GM12878 (cell line): Measurements from ENCODE around the gene SCP2. TPM values are rescaled to one million over a fixed set of nuclear protein-coding genes. Genes with fewer than 3 reads are reported as not detected.
A peak's percentile ranks its signal among the peaks of the same experiment; 100 is the strongest.

Experiments
- ATAC-seq: fragments of 200-7000 bp; cut with Tn5 transposase; 3 replicates; pipeline ENCODE4 v1.9.1; 2020; ENCODE audit warnings: mild to moderate bottlenecking, moderate library complexity
- BruUV-seq: library from RNA; stranded (reverse); fragments of 400-500 nt; replicated peaks from 2 replicates; lab custom pipeline; 2021; lab: Mats Ljungman, UMichigan
- CTCF ChIA-PET: fragments of 300-600 bp; sonication (Branson Sonifier 250); formaldehyde crosslinking; extraction: SDS; loops from one replicate; lab custom pipeline; 2021; ENCODE audit warnings: inconsistent platforms; lab: Yijun Ruan, JAX
- POLR2A ChIA-PET: fragments of 350-600 bp; formaldehyde crosslinking; extraction: SDS; loops from one replicate; lab custom pipeline; 2021; ENCODE audit warnings: inconsistent platforms; lab: Charles Lee
- RAD21 ChIA-PET: fragments of 300-600 bp; sonication (Branson Sonifier 250); formaldehyde crosslinking; loops from one replicate; lab custom pipeline; 2023; ENCODE audit warnings: antibody characterized with exemption; ENCODE audit not compliant: unreplicated experiment; lab: Charles Lee
- SMC1A ChIA-PET: fragments of 300-600 bp; sonication (Branson Sonifier 250); formaldehyde crosslinking; loops from one replicate; lab custom pipeline; 2023; ENCODE audit not compliant: unreplicated experiment, uncharacterized antibody; lab: Charles Lee
- DNase-seq: peaks from one replicate; pipeline ENCODE4 v3.0.0-alpha.2; 2011; ENCODE audit warnings: low read depth, low spot score
- FAIRE-seq: peaks from 3 replicates; lab custom pipeline; 2011; peaks lifted over from hg19 to GRCh38; lab: Jason Lieb, UNC
- H2AFZ ChIP-seq: 2 replicates; pipeline ENCODE4 v1.6.0; 2011; ENCODE audit warnings: low read depth, low read length, control low read depth; ENCODE audit not compliant: control insufficient read depth
- H3K27ac ChIP-seq: 2 replicates; pipeline ENCODE4 v1.5.1; 2011; ENCODE audit warnings: control low read depth; ENCODE audit not compliant: control insufficient read depth, insufficient read depth
- H3K27me3 ChIP-seq, 2 experiments: replicated peaks in 1 of 2; 2 replicates each; pipeline versions ENCODE4 v1.6.0 to v1.6.1; 2011; ENCODE audit warnings: low read length in 1 of 2; ENCODE audit not compliant: control insufficient read depth in 2 of 2, insufficient read depth in 2 of 2
- H3K36me3 ChIP-seq, 2 experiments: 2 replicates each; pipeline ENCODE4 v1.5.1; 2011; ENCODE audit warnings: low read length in 1 of 2; ENCODE audit not compliant: control insufficient read depth in 2 of 2, insufficient read depth in 2 of 2
- H3K4me1 ChIP-seq: 2 replicates; pipeline ENCODE4 v1.6.1; 2011; ENCODE audit warnings: mild to moderate bottlenecking, low read length, moderate library complexity, mixed read lengths; ENCODE audit not compliant: control insufficient read depth, insufficient read depth
- H3K4me2 ChIP-seq: 2 replicates; pipeline ENCODE4 v1.6.0; 2011; ENCODE audit warnings: control low read depth; ENCODE audit not compliant: control insufficient read depth, insufficient read depth
- H3K4me3 ChIP-seq: fragments of 200-600 bp; sonication (generic); 2 replicates; pipeline ENCODE4 v1.5.1; 2016
- H3K79me2 ChIP-seq: 2 replicates; pipeline ENCODE4 v1.6.0; 2011; ENCODE audit warnings: low read length; ENCODE audit not compliant: control insufficient read depth, insufficient read depth
- H3K9ac ChIP-seq: 2 replicates; pipeline ENCODE4 v1.8.0; 2011; ENCODE audit warnings: low read length, control low read depth, mixed read lengths; ENCODE audit not compliant: control insufficient read depth, insufficient read depth
- H3K9me3 ChIP-seq: replicated peaks from 3 replicates; pipeline ENCODE4 v1.5.1; 2011; ENCODE audit warnings: mild to moderate bottlenecking, low read length; ENCODE audit not compliant: control insufficient read depth, insufficient read depth
- H4K20me1 ChIP-seq: 2 replicates; pipeline ENCODE4 v1.6.0; 2011; ENCODE audit not compliant: control insufficient read depth, insufficient read depth
- BACH1 ChIP-seq: fragments of 450-650 bp; IDR thresholded peaks from 2 replicates; pipeline ENCODE4 v1.6.1; 2017; ENCODE audit warnings: mild to moderate bottlenecking, borderline replicate concordance
- CBX3 ChIP-seq: fragments of 200-600 bp; sonication (generic); IDR thresholded peaks from 2 replicates; pipeline ENCODE4 v1.6.1; 2016; ENCODE audit warnings: low read depth, borderline replicate concordance
- CEBPB ChIP-seq, 2 experiments: fragments of 150-350 bp in 1 of 2; IDR thresholded peaks; 2 replicates each; pipeline ENCODE4 v1.6.1; 2012 to 2014; ENCODE audit warnings: low read depth in 2 of 2, low read length in 2 of 2, borderline replicate concordance in 1 of 2, inconsistent platforms in 1 of 2
- CREB1 ChIP-seq: IDR thresholded peaks from 2 replicates; pipeline ENCODE4 v1.6.1; 2012; ENCODE audit warnings: low read depth, mild to moderate bottlenecking, inconsistent platforms
- ETV6 ChIP-seq, 2 experiments: fragments of 450-650 bp in 1 of 2; IDR thresholded peaks in 1 of 2; conservative IDR thresholded peaks in 1 of 2; 2 replicates each; pipeline ENCODE4 v1.6.1; 2014; ENCODE audit warnings: antibody characterized with exemption in 1 of 2, borderline replicate concordance in 1 of 2, low read depth in 1 of 2, mild to moderate bottlenecking in 1 of 2, moderate library complexity in 1 of 2
- GATAD2B ChIP-seq: fragments of 450-650 bp; conservative IDR thresholded peaks from 2 replicates; pipeline ENCODE4 v1.6.1; 2017; ENCODE audit warnings: low read depth, mild to moderate bottlenecking, moderate library complexity
- IKZF1 ChIP-seq: fragments of 450-650 bp; conservative IDR thresholded peaks from 2 replicates; pipeline ENCODE4 v1.6.1; 2017; ENCODE audit warnings: antibody characterized with exemption, mild to moderate bottlenecking
- MAX ChIP-seq: IDR thresholded peaks from 2 replicates; pipeline ENCODE4 v1.6.1; 2012; ENCODE audit warnings: low read depth, low read length, improper control_type of control experiment
- MEF2A ChIP-seq: IDR thresholded peaks from 2 replicates; pipeline ENCODE4 v1.6.1; 2011; ENCODE audit warnings: low read depth, mild to moderate bottlenecking, low read length, moderate library complexity; ENCODE audit not compliant: insufficient read depth
- NFIC ChIP-seq: IDR thresholded peaks from 2 replicates; pipeline ENCODE4 v1.6.1; 2012; ENCODE audit warnings: low read depth, mild to moderate bottlenecking, inconsistent platforms, low read length, moderate library complexity
- PKNOX1 ChIP-seq: fragments of 450-650 bp; IDR thresholded peaks from 2 replicates; pipeline ENCODE4 v1.6.1; 2016; ENCODE audit warnings: mild to moderate bottlenecking
- SMARCA5 ChIP-seq: fragments of 450-650 bp; IDR thresholded peaks from 2 replicates; pipeline ENCODE4 v1.6.1; 2017; ENCODE audit warnings: mild to moderate bottlenecking
- TBL1XR1 ChIP-seq: IDR thresholded peaks from 2 replicates; pipeline ENCODE4 v1.6.1; 2012; ENCODE audit warnings: low read depth, low read length, improper control_type of control experiment
- ZBTB40 ChIP-seq: fragments of 450-650 bp; IDR thresholded peaks from 2 replicates; pipeline ENCODE4 v1.6.1; 2016; ENCODE audit warnings: mild to moderate bottlenecking, moderate library complexity, borderline replicate concordance
- ZNF274 ChIP-seq: IDR thresholded peaks from one replicate; pipeline ENCODE4 v1.8.0; 2011; ENCODE audit not compliant: insufficient read length, insufficient read depth
- ZNF592 ChIP-seq: fragments of 450-650 bp; IDR thresholded peaks from 2 replicates; pipeline ENCODE4 v1.6.1; 2017; ENCODE audit warnings: mild to moderate bottlenecking, moderate library complexity
- WGBS: methylation state at CpG from one replicate; pipeline ENCODE4 v1.1.6; 2016; ENCODE audit warnings: low lambda C conversion rate; ENCODE audit not compliant: insufficient replicate concordance, insufficient coverage; ENCODE audit errors: missing lambda C conversion rate; 5-methylcytosine and 5-hydroxymethylcytosine counted together
- in situ Hi-C: fragments of 300-500 bp; cut with MboI; formaldehyde crosslinking; loops from 9 replicates; pipeline ENCODE4 v1.14.3; 2018; ENCODE audit warnings: mixed read lengths
- intact Hi-C: fragments of 100-400 bp; cut with micrococcal nuclease; formaldehyde crosslinking; loops from one replicate; pipeline ENCODE4 v1.14.2; 2022; ENCODE audit not compliant: unreplicated experiment
- polyA plus RNA-seq, 11 experiments: library from polyadenylated mRNA; depleted of rRNA in 4 of 11; unstranded in 6 of 11; stranded (reverse) in 5 of 11; fragments of >200 nt; fragmentation: Nextera tagmentation in 4 of 11; fragmentation: Illumina TruSeq in 1 of 11; extraction: Ambion mirVana in 4 of 11; extraction: Trizol in 1 of 11; gene quantifications; 1 replicate in 1 of 11; 2 replicates in 10 of 11; pipeline versions ENCODE4 v1.2.1 to v1.2.3, GENCODE V29; 2011 to 2016; ENCODE audit warnings: inconsistent platforms in 2 of 11, missing spikeins in 2 of 11, low read depth in 1 of 11
- total RNA-seq, 4 experiments: library from RNA; depleted of rRNA in 3 of 4; stranded (reverse); fragments of >200 nt in 3 of 4; fragmentation: Illumina TruSeq in 1 of 4; extraction: Trizol in 1 of 4; gene quantifications; 2 replicates each; pipeline versions ENCODE4 v1.2.1 to v1.2.3, GENCODE V29; 2013 to 2021

The SCP2 gene
- total and polyA plus RNA-seq, 10 of the 15 experiments (the other 5 are each of a cell fraction or from before 2014, with no cell fraction given) = 74.3 to 327 (median 127) TPM

- Histone ChIP-seq H3K27ac (no peak overlapping the region), H3K4me1 (no peaks in the 10 kb centered on the region), H2AFZ (no peak overlapping the region), H3K9ac (no peak overlapping the region), H3K4me3 (no peak overlapping the region), H3K4me2 (no peak overlapping the region), H3K36me3 (peaks cover 0 to 3% of the 10 kb centered on the region in 2 experiments; a peak in 3 of 4 replicates), H3K79me2 (no peaks in the 10 kb centered on the region), H4K20me1 (no peaks in the 10 kb centered on the region), H3K27me3 (no peaks in the 10 kb centered on the region), H3K9me3 (no peaks in the 10 kb centered on the region)
- ChIA-PET POLR2A (no interaction called here), RAD21 (no interaction called here), SMC1A (interaction anchor here (1.4 kb wide), 1 partner anchor 15 kb away, joined by 4 read pairs; no protein-coding TSS in a partner anchor), CTCF (no interaction called here)
- TSS peak; percentile 31 for BruUV-seq
- DNase-seq (no peak), ATAC-seq (no peak), FAIRE-seq (no peak)
- WGBS = 39% methylated on average over 1 of the region's 1 CpG
- intact Hi-C loops (no loop called here), in situ Hi-C loops (no loop called here)
- no peak for TF ChIP-seq NFIC
- TF ChIP-seq TBL1XR1 = no peak
- TF ChIP-seq CEBPB (IDR thresholded peaks at IDR 0.05; ENCODE audit: borderline replicate concordance in 1 of 2, low read depth in 2 of 2, low read length in 2 of 2) = no peak
- no peak for TF ChIP-seq ZBTB40
- TF ChIP-seq ZNF274 = no peak
- no peak for TF ChIP-seq ETV6 (conservative IDR thresholded peaks at IDR 0.05 in 1 of 2, IDR thresholded peaks at IDR 0.05 in 1 of 2; ENCODE audit: borderline replicate concordance in 1 of 2, low read depth in 1 of 2)
- TF ChIP-seq SMARCA5 = no peak
- no peak for TF ChIP-seq MAX
- no peak for TF ChIP-seq IKZF1
- no peak for TF ChIP-seq BACH1
- TF ChIP-seq MEF2A = no peak
- TF ChIP-seq PKNOX1 = no peak
- no peak for TF ChIP-seq CBX3
- TF ChIP-seq CREB1 = no peak
- TF ChIP-seq ZNF592 = no peak
- TF ChIP-seq GATAD2B = no peak
Observed at GRCh38 chr1:53031732-53032131, 104.7 kb downstream of the SCP2 start.
